Activated CD4-positive, alpha-beta T cell treated with anti-CD3 and anti-CD28 coated beads, Interleukin-10, Interleukin-2, amounts not matched to agents 100 ng/mL and 50 ng/mL, durations not matched to agents 16 hours and 8 hours (primary cell): ENCODE measurements around the gene FGF8.

ENCODE experiments used
- DNase-seq: peaks from one replicate; pipeline ENCODE4 v3.0.0-alpha.2; 2020

The FGF8 gene

GRCh38 chr10:101724446-101724845 lies 51.5 kb downstream of the FGF8 start:
- DNase-seq, result peak; percentile 56

DNA sequence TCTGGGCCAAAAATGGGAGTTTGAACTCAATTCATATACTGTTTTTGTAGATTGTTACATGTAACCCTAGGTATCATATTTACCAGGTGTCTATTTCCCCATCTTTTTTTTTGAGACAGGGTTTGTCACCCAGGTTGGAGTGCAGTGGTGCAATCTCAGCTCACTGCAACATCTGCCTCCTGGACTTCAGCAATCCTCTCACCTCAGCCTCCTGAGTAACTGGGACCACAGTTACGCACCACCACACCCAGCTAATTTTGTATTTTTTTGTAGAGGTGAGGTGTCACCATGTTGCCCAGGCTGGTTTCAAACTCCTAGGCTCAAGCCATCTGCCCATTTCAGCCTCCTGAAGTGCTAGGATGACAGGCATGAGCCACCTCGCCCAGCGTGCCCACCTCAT lies 52.7 kb downstream of the FGF8 start:
- no peak for DNase-seq

- no peak for DNase-seq
Observed at GRCh38 chr10:101721806-101722205, 54.1 kb downstream of the FGF8 start.

DNA sequence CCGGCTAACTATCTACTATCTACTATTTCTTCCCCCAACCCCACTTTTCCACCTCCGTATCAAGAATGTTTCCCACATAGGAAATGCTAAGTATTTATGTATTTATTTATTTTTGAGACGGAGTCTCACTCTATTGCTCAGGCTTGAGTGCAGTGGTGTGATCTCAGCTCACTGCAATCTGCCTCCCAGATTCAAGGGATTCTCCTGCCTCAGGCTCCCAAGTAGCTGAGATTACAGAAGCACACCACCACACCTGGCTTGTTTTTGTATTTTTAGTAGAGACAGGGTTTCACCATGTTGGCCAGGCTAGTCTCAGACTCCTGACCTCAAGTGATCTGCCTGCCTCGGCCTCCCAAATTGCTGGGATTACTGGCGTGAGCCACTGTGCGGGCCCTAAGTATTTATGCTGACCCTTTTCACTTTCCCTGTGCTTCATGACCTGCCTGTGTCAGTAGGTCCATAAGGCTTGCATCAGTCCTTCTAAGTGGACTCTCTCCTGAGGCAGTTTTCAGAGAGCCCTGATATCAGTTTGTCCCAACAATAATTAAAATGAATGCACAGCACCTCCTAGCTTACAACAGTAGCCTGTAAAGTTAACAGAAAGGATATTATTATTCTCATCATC lies 55.2 kb downstream of the FGF8 start:
- no peak for DNase-seq
